Kasumi-1 (cell line): ENCODE data around the gene PSMG4.

Experiments used
- DNase-seq, 2 experiments: peaks; one replicate each; lab custom pipeline; 2025; lab: John Stamatoyannopoulos, UW

The PSMG4 gene

DNA sequence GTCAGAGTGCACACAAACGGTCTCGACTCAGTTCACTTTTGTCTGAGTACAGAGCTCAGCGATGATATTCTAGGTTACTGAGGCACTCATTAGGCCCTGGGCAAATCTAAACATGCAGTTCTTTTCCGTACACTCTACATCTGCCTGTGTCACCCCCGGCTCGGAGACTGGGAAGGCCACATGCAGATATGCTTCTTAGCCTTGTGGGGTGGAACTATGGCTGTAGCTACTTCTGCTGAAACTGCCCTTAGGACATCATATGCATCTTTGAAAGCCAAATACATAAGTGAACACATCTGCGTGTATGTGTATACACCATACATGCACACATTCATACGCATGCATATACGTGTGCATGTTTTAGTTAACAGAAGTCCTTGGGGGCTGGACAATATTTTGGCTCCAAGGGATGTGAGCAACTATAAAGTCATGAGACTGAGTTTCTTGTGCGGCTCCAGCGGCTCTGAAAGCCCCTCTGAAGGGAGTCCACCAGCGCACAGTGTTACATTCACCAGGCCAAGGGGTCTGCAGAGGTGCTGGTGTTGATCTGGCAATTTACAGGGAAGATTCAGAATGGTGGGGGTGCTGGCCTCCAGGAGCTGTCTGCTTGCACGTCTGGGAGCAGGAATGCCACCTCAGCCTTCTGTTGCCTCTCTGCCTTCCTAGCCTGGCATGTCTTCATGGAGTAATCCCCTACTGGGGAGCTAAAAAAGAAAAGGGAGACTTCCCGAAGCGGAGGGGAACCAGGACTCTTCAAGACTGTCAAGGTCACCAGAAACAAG lies 31.6 kb downstream of the PSMG4 start:
- no peak for DNase-seq

DNA sequence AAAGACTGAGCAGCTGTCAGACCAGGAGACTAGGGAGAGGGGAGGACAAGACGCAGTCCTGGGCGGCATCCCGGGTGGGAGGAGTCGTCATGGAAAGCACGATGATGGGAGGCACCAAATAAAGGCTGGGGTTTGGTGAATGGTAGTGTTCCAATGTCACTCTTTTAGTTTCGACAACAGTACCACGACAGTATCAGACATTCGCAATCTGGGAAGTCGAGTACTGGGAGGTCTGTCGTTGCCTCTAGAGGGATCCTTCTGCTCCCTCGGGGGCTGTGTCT lies 32.1 kb downstream of the PSMG4 start:
- DNase-seq, result no peak

- DNase-seq, result no peak
Observed at GRCh38 chr6:3291346-3291745, 32.6 kb downstream of the PSMG4 start.

GRCh38 chr6:3291987-3292386 lies 33.2 kb downstream of the PSMG4 start:
- DNase-seq, result no peak

DNA sequence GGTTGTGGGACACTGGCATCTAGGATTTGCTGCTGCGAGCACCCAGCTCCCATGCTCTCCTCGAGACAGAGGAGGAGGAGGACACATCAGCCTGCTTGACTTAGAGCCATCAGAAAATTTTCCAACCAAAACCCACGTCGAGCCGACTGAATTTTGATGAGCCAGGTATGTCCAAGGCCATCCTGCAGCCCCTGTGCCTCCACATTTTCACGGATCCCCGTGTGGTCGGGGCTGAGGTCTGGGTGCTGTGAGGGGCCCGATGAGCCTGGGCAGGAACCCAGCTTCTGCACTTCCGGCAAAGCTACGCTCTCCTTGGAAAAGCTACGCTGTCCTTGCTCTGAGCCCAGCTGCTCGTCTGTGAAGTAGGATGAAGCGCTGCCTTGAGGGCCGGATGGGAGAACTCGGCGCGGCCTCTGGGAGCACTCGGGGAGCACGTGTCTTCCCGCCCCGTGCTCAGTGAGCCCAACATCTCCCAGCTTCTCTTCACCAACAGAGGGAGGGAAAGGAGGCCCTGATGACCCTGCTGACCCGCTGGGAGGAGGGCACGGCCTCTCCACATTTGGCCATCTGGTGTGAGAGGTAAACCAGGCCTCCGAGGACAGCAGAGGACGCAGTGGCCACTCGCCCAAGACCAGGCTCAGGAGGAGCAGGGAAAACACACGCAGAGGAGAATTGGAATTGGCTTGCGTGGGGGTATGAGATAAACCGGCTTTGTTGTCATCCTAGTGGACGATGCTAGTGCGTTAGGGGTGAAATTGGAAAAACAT lies 33.9 kb downstream of the PSMG4 start:
- no peak for DNase-seq

GRCh38 chr6:3293271-3294155 lies 34.8 kb downstream of the PSMG4 start:
- no peak for DNase-seq

DNA sequence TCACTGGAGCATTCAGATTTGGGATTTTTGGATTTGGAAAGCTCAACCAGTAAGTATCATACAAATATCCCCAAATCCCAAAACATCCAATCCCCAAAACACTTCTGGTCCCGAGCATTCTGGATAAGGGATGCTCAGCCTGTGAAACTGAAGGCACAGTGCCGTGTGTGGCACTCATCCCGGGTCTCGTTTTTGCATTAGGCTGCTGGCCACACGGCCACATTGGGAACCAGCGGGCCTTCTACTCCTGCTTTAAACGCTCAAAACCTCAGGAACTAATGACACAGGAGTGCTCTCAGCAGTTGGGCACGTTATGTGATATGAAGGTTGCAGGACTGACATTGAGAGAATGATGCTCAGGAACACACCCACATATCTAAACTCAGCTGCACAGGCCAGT lies 35.6 kb downstream of the PSMG4 start:
- DNase-seq, result no peak

- no peak for DNase-seq
Observed at GRCh38 chr6:3294921-3295871, 36.4 kb downstream of the PSMG4 start.

DNA sequence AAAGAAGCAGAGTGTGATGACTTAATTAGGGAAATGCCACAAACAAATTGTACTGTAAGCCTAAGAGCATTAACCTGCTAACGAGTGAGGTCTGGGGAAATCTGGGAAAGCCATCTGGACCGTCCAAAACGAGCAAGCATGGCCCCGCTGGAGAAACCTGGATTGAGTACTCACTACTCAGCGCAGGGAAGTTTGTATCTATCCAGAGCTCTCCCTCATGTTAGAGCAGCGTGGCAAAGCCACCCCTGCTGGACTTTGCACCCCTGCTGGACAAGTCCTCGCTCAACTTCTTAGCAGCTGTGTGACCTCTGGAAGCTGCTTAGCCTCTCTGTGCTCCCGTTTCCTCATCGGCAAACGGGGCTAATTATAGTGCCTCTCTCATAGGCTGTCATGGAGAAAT lies 37.3 kb downstream of the PSMG4 start:
- DNase-seq, result no peak

DNA sequence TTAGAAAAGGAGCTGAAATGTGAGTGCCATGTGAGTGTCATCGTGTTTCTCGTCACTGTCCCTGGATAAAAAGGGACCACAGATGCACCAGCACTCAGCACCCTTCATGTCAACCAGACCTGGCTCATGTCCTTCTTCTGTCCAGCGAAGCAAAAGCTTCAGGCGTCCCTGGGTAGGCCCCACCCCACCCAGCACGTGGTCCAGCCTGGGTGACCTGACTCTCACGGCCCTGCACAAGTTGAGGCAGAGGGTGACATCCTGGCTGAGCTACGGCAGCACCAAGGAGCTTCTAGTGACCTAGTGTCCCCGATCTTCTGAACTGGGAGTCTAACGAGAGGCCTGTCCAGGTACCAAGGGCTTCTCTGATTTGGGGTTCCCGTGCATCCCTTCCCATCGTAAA lies 37.8 kb downstream of the PSMG4 start:
- no peak for DNase-seq

GRCh38 chr6:3297006-3297405 lies 38.3 kb downstream of the PSMG4 start:
- no peak for DNase-seq

GRCh38 chr6:3297909-3298308 lies 39.2 kb downstream of the PSMG4 start:
- no peak for DNase-seq

DNA sequence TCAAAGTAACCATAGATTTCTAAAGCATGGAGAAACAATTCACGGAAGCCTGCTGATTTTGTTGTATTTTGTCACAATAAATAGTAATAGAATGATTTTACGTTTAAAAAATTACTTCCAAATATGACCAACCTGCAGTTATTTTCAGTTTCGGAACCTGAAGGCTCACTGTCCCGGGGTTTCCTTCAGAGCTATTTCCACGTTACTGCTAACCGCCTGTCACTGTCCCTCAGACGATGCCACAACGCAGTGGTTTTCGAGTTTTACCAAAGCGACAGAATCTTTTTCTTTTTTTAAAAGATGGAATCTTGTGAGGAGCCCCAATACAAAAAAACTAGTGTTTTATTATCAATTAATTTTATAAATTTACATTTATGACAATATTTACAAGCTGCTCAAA lies 40.5 kb downstream of the PSMG4 start:
- no peak for DNase-seq

- no peak for DNase-seq
Observed at GRCh38 chr6:3301506-3301905, 42.8 kb downstream of the PSMG4 start.

GRCh38 chr6:3303795-3304411 lies 45.2 kb downstream of the PSMG4 start:
- no peak for DNase-seq

DNA sequence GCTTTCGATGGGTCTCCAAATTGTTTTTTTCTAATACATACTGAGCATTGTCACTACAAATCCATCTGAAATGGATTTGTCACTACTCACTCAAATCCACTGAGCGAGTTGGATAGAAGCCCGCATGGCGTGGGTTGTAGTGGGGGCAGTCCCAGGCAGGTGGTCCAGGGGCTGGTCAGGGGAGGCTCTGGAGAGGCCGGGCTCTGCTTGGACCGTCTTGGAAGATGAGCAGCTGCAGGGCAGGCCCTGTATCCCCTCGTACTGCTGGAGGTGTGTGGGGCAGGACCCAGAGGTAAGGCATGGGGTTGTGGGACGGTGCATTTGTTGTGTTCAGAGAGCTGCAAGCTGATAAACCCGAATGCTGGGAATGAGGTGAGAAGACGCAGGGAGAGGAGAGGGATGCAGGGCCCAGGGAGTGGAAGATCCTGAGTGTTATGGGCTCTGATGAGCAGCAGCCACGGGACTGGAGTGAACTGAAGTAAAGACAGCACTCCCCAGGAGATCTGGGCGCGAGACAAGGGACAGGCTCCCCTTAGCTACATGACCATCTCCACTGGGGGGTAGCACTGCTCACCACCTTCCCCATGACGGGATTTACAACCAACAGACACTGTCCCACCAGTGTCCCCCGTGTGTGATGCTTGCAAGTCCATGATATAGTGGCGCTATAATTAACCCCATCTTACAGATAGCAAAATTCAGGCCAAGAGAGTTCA lies 45.9 kb downstream of the PSMG4 start:
- DNase-seq, result no peak

DNA sequence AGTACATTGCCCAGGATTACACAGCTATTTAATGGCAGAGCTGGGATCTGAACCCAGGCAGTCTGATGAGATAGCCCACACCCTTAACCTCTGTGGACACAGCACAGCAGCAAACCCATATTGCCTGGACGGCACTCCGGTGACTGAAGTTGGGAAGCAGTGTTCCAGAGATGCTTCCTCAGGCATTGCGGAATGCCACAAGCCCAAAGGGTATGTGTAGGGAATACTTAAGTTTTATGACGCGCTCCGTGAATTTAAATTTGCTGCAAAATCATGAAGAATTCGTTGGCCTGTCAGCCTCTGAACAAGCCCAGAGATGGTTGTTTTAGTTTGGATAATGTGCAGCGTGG lies 46.4 kb downstream of the PSMG4 start:
- DNase-seq, result no peak

GRCh38 chr6:3305831-3306230 lies 47.1 kb downstream of the PSMG4 start:
- no peak for DNase-seq

GRCh38 chr6:3306848-3307247 lies 48.1 kb downstream of the PSMG4 start:
- no peak for DNase-seq

DNA sequence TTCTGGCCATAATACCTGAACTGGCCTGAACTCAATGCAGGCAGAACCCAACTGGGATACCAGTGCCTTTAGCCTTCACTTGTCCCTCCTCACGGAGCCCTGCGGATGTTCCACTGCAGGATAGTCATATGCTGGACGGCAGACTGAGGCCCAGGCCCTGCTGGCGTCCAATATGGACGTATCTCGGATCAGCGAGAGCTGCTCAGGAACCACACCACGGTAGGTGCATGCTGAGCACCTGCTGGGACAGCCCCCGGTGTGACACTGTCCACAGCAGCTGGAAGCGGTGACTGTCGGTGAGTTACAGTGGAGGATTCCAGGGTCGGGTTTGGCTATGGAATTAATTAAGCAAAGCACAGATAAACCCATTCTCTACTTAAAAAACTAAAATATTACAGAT lies 48.7 kb downstream of the PSMG4 start:
- no peak for DNase-seq

DNA sequence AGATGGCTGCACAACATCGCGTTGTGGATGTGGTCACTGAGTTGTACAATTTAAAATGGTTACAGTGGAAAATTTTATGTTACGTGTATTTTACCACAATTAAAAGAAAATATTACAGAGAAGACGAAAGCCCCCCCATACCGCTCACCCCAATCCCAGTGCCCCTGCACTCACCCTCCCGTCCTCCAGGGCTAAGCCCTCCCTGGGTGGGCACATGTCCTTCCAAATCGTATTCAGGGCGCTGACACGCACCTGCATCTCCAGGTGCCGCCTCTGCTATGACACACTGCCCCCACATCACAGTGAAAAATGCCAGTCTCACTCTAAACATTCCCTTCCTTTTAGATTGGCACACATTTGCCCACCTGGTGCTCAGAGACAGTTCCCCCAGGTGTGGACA lies 49.4 kb downstream of the PSMG4 start:
- DNase-seq, result no peak
